NCI-H2081 (cell line): ENCODE data around the gene ADCY7.
"Not testable (repeated sequence)": the region's sequence is repeated elsewhere in the genome, so short reads cannot be mapped to it uniquely, and the experiment has no call there.

ENCODE experiments used
- DNase-seq, 2 experiments: peaks; one replicate each; lab custom pipeline; 2025; lab: John Stamatoyannopoulos, UW

Gene ADCY7

DNA sequence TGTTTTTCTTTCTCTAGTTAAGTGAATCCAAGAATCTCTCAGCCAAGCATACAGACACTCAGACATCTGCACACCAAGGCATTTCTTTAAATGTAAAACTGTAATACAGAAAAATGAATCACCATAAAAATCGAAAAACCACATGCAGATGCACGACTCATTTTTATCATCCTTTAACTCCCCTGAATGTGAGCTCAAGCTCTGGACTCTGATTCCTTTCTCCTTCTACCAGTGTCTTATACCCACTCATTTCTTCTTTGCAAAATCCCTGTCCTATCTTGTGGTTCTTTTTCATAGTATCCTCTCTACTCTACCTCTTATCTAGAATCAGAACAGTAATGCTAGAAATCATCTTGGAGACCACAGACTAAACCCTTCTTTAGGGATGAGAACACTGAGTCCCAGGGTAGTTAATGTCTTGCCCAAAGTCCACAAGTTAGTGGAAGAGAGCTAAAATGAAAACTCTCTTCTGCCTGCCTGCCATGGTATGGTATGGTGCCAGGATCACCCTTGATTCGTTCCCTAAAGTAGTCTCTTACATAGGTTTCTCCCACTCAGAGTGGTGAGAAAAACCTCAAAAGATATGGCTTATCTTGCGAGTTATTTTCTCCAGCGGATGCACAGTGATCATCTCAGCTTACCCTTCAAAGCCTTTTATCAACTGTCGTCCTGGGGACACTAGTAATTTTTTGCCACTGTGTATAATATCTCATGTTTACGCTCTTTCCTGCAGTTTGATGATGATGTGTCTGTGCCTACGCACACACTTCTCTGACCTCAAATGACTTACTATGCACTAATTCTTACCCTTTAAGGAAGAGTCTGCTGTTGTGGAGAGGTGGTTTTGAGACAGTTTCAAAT, 72.2 kb downstream of the ADCY7 start:
- no peak for DNase-seq

GRCh38 chr16:50340578-50340977, 74.2 kb downstream of the ADCY7 start:
- no peak for DNase-seq

GRCh38 chr16:50343566-50343965, 77.2 kb downstream of the ADCY7 start:
- not testable (repeated sequence) for DNase-seq

- DNase-seq = not testable (repeated sequence)
Measured at GRCh38 chr16:50345210-50345609, 78.9 kb downstream of the ADCY7 start.

- DNase-seq = no peak
Measured at GRCh38 chr16:50351116-50351515, 84.8 kb downstream of the ADCY7 start.

GRCh38 chr16:50351952-50352351, 85.6 kb downstream of the ADCY7 start:
- DNase-seq = no peak

- DNase-seq = no peak
Measured at GRCh38 chr16:50354082-50354481, 87.7 kb downstream of the ADCY7 start.

GRCh38 chr16:50354629-50355456, 88.5 kb downstream of the ADCY7 start:
- no peak for DNase-seq

DNA sequence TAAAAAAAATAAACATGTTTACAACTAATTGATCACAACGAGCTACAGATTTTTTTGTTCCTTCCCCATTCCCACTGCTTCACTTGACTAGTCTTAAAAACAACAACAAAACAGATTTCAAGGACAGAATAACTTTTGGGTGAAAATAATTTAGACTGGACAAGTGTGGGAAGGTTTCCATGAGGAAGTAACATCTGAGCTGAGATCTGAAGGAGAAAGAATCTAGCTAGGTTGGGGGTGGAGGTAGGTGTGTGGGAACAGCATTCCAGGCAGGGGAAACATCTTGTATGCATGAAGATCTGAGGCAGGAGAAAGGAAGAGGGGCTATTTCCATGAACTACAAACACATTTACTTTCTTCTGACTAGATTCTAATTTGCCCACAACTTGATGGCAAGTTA, 93.3 kb downstream of the ADCY7 start:
- no peak for DNase-seq

- DNase-seq = no peak
Measured at GRCh38 chr16:50360033-50360778, 93.9 kb downstream of the ADCY7 start.

DNA sequence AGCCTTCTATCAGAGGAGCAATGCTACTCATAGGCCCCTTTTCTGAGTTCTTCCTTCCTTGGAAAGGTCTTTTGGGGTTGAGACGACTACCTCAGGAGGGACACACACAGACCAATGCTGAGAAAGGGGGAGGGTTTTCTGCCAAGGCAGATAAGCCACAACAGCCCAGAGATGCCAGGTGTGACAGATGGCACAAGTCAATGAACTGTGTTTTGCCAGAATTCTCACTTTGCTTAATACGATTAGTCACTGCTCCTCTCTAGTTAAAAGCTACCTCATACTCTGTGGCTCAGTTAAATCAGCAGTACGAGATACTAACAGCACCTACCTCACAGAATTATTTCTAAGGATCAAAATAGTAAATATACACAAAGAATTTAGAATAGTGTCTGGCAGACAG, 94.4 kb downstream of the ADCY7 start:
- DNase-seq = no peak

DNA sequence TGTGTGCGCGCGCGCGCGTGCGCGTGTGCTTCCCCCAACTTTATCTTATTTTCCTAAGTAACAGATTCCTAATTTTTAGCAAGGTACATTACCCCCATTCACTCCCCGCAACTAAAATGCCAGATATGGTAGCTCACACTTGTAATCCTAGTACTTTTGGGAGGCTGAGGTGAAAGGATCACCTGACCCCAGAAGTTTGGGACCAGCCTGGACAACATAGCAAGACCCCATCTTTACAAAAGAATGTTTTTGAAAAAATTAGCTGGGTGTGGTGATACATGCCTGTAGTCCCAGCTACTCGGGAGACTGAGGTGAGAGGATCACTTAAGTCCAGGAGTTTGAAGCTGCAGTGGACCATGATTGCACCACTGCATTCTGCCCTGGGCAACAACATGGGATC, 97.3 kb downstream of the ADCY7 start:
- DNase-seq = no peak

DNA sequence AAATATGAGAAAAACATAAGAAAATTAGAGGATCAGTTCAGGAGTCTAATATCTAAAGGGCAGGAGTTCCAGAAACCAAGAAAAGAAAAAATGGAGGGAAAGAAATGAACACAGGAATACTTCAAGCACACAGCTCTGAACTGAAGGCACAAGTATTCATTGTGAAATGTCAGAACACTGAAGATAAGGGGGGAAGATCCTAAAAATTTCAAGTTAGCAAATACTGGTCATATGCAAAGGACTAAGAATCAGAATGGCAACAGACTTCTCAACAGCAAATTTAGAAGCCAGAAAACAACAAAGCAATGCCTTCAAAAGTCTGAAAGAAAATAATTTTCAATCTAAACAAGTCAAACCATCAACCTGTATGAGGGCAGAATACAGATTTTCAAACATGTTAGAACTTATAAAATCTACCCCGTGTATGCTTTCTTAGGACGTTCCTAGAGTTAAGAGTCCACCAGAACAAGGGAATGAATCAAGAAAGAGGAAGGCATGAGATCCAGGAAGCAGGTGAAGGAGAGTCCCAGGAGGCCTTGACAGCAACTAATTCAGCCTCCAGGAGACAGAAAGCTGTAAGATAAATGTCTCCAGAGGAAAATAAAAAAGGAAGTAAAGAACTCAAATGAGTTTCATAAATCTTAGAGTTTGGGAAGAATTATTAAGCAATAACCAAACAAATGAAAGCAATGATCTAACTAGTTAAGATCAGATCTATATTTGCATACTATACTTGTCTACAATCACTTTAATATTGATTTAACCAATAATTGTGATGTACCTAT, 99.6 kb downstream of the ADCY7 start:
- no peak for DNase-seq
